T-helper 2 cell treated with Interferon-gamma antibody and Interleukin-4, amounts not matched to agents 5 μg/mL and 100 μg/mL, for 36 hours (primary cell): Measurements from ENCODE around the gene METTL1.
A peak's percentile ranks its signal among the peaks of the same experiment; 100 is the strongest.
"Not testable (repeated sequence)": the region's sequence is repeated elsewhere in the genome, so short reads cannot be mapped to it uniquely, and the experiment has no call there.

Source experiments
- DNase-seq: peaks from one replicate; pipeline ENCODE4 v3.0.0; 2021; ENCODE audit warnings: low spot score
- H3K27ac Mint-ChIP-seq: one replicate; pipeline ENCODE4 v1.8.0; 2021; ENCODE audit warnings: mild to moderate bottlenecking, mixed read lengths
- H3K27me3 Mint-ChIP-seq: one replicate; pipeline ENCODE4 v1.8.0; 2021; ENCODE audit warnings: low read depth, mixed read lengths
- H3K36me3 Mint-ChIP-seq: one replicate; pipeline ENCODE4 v1.8.0; 2021; ENCODE audit warnings: low read depth, mixed read lengths
- H3K4me1 Mint-ChIP-seq: one replicate; pipeline ENCODE4 v1.8.0; 2021; ENCODE audit warnings: low read depth, mixed read lengths
- H3K4me3 Mint-ChIP-seq: one replicate; pipeline ENCODE4 v1.8.0; 2022; ENCODE audit warnings: mild to moderate bottlenecking, moderate library complexity, mixed read lengths
- H3K9me3 Mint-ChIP-seq: one replicate; pipeline ENCODE4 v1.8.0; 2021; ENCODE audit warnings: mixed read lengths

METTL1 gene

GRCh38 chr12:57782243-57782607 is 10.3 kb upstream of the METTL1 start:
- Mint-ChIP-seq H3K27me3 (no peaks in the 10 kb centered on the region), H3K4me1 (peaks cover 16% of the 10 kb centered on the region), H3K36me3 (peaks cover 20% of the 10 kb centered on the region), H3K27ac (peak overlapping the region; percentile 94), H3K4me3 (peak overlapping the region; percentile 96), H3K9me3 (no peaks in the 10 kb centered on the region)
- no peak for DNase-seq

DNA sequence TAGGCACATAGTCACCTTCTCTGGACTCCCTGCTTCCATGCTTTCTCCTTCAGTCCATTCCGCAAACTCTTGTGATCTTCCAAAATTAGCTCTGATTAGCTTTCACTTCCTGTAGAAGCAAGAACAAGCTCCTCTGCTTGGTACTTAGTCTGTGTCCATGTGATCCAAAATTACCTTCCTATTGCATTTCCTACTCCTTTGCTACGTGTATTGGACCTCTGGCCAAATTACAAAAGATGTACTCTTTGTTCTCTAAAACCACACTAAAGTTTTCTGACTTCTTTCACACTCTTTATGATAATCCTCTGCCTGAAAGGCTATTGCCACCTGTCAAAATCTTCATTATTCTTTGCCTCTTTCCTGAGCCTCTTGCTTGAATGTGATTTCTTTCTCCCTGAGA is 9.9 kb upstream of the METTL1 start:
- H3K27ac Mint-ChIP-seq: peak overlapping the region; percentile 76
- no peak for DNase-seq
- H3K9me3 Mint-ChIP-seq: no peaks in the 10 kb centered on the region
- H3K4me3 Mint-ChIP-seq: peak overlapping the region; percentile 96
- peaks cover 18% of the 10 kb centered on the region for H3K36me3 Mint-ChIP-seq
- H3K27me3 Mint-ChIP-seq: no peaks in the 10 kb centered on the region
- H3K4me1 Mint-ChIP-seq: peaks cover 16% of the 10 kb centered on the region

GRCh38 chr12:57781244-57781643 is 9.3 kb upstream of the METTL1 start:
- no peak for DNase-seq
- peaks cover 16% of the 10 kb centered on the region for H3K4me1 Mint-ChIP-seq
- H3K9me3 Mint-ChIP-seq: no peaks in the 10 kb centered on the region
- peak overlapping the region; percentile 76 for H3K27ac Mint-ChIP-seq
- H3K4me3 Mint-ChIP-seq: no peak overlapping the region
- no peaks in the 10 kb centered on the region for H3K27me3 Mint-ChIP-seq
- peaks cover 14% of the 10 kb centered on the region for H3K36me3 Mint-ChIP-seq

DNA sequence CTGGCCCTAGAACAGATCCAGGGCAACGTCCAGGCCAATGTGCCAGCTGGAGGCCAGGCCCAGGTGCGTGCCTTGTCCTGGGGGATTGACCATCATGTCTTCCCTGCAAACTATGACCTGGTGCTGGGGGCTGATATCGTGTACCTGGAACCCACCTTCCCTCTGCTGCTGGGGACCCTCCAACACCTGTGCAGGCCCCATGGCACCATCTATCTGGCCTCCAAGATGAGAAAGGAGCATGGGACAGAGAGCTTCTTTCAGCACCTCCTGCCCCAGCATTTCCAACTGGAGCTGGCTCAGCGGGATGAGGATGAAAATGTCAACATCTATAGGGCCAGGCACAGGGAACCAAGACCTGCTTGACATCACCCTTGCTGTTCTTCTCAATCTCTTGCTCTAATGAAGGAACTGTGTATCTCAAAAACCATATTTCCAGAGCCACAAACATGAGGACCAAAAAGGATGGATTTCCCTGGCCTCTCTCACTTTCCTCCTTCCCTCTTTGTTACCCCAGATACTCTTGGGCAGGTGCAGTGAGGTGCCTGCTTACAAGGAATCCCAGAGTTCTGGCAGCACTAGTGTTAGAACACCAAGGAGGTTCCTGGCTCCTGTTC is 8.5 kb upstream of the METTL1 start:
- Mint-ChIP-seq H3K36me3 (peaks cover 13% of the 10 kb centered on the region), H3K4me3 (no peak overlapping the region), H3K27ac (no peak overlapping the region), H3K27me3 (no peaks in the 10 kb centered on the region), H3K4me1 (peaks cover 18% of the 10 kb centered on the region), H3K9me3 (no peaks in the 10 kb centered on the region)
- no peak for DNase-seq

GRCh38 chr12:57779736-57780135 is 7.8 kb upstream of the METTL1 start:
- H3K36me3 Mint-ChIP-seq: peaks cover 13% of the 10 kb centered on the region
- H3K4me1 Mint-ChIP-seq: peaks cover 18% of the 10 kb centered on the region
- H3K4me3 Mint-ChIP-seq: no peak overlapping the region
- DNase-seq: no peak
- H3K9me3 Mint-ChIP-seq: no peaks in the 10 kb centered on the region
- no peak overlapping the region for H3K27ac Mint-ChIP-seq
- no peaks in the 10 kb centered on the region for H3K27me3 Mint-ChIP-seq

DNA sequence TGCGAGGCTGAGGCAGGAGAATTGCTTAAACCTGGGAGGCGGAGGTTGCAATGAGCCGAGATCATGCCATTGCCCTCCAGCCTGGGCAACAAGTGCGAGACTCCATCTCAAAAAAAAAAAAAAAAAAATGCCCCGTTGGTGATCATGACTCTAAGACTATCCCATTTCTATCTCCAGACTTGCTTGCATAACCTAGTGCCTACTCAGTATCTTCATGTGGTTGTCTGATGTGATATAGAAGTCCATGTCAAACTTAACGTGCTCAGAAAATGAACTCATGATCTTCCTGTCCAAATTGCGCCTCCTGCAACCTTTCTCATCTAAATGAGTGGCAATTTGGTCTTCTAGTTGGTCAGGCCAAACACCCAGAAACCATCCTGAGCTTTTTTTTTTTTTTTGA is 6.0 kb upstream of the METTL1 start:
- H3K27me3 Mint-ChIP-seq: no peaks in the 10 kb centered on the region

DNA sequence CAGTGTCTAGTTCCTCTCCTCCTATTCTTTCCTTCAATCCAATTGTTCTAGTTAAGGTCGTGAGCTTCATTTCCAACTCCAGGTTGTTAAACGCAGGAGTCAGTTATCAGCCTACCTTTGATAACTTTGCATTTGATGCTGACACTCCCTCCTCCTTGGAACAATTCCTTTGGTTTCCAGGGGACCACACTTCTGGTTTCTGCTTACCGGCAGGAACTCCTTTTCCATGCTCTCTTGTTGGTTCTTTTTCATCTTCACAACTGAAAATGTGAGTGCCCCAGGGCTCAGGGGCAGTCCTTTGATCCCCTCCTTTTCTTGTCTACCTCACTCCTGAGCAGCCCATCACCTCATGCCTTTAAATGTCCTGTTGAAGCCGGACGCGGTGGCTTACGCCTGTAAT is 5.5 kb upstream of the METTL1 start:
- Mint-ChIP-seq H3K9me3 (no peaks in the 10 kb centered on the region), H3K36me3 (peaks cover 5% of the 10 kb centered on the region), H3K4me3 (no peak overlapping the region), H3K27ac (no peak overlapping the region), H3K27me3 (no peaks in the 10 kb centered on the region), H3K4me1 (peaks cover 18% of the 10 kb centered on the region)
- no peak for DNase-seq

More for the DNA sequence above, 6.0 kb upstream of the METTL1 start:
- H3K36me3 Mint-ChIP-seq: peaks cover 10% of the 10 kb centered on the region
- no peak overlapping the region for H3K4me3 Mint-ChIP-seq
- no peak for DNase-seq
- H3K27ac Mint-ChIP-seq: no peak overlapping the region
- H3K9me3 Mint-ChIP-seq: no peaks in the 10 kb centered on the region
- peaks cover 18% of the 10 kb centered on the region for H3K4me1 Mint-ChIP-seq

- no peak for DNase-seq
- no peak overlapping the region for H3K4me3 Mint-ChIP-seq
- no peak overlapping the region for H3K27ac Mint-ChIP-seq
- no peaks in the 10 kb centered on the region for H3K27me3 Mint-ChIP-seq
- no peaks in the 10 kb centered on the region for H3K9me3 Mint-ChIP-seq
- H3K36me3 Mint-ChIP-seq: peaks cover 5% of the 10 kb centered on the region
- peaks cover 15% of the 10 kb centered on the region for H3K4me1 Mint-ChIP-seq
These were observed 4.3 kb upstream of the METTL1 start for GRCh38 chr12:57776247-57776587.

DNA sequence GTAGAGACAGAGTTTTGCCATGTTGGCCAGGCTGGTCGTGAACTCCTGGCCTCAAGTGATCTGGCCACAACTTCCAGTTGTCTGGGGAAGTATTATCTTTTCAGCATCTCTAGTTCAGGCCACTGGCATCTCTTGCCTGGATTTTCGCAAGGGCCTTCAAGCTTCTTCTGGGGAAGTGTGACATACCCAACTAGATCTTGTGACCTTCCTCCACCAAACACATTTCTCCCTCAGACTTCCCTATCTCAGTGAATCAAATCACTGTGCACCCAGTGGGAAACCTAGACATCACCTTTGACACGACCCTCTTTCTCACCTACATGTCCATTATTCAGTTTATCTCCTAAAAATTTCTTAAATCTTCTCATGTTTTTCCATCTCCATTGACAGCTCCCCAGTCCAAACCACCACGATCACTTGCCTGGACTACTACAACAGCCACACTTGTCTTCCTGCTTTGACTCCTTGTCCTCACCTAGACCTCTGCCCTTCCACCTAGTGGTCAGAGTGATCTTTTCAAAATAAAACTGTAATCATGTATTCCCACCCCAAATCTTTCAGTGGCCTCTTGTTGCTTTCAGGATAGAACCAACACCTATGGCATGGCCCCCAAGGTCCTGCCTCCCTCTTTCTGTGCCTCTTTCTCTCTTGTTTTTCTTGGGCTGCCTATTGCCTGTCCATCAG is 3.8 kb upstream of the METTL1 start:
- Mint-ChIP-seq H3K27me3 (no peaks in the 10 kb centered on the region), H3K4me3 (no peak overlapping the region), H3K27ac (no peak overlapping the region), H3K36me3 (peaks cover 5% of the 10 kb centered on the region), H3K4me1 (peaks cover 15% of the 10 kb centered on the region), H3K9me3 (no peaks in the 10 kb centered on the region)
- DNase-seq: no peak

GRCh38 chr12:57775044-57775443 is 3.1 kb upstream of the METTL1 start:
- no peak for DNase-seq
- Mint-ChIP-seq H3K27ac (no peak overlapping the region), H3K36me3 (peaks cover 9% of the 10 kb centered on the region), H3K27me3 (no peaks in the 10 kb centered on the region), H3K4me3 (no peak overlapping the region), H3K9me3 (no peaks in the 10 kb centered on the region), H3K4me1 (peaks cover 19% of the 10 kb centered on the region)

- H3K9me3 Mint-ChIP-seq, H3K4me3 Mint-ChIP-seq, DNase-seq, H3K27ac Mint-ChIP-seq, H3K27me3 Mint-ChIP-seq: not testable (repeated sequence)
- H3K36me3 Mint-ChIP-seq: peaks cover 13% of the 10 kb centered on the region
- H3K4me1 Mint-ChIP-seq: peaks cover 20% of the 10 kb centered on the region
These were observed 2.7 kb upstream of the METTL1 start for GRCh38 chr12:57774634-57775033.

DNA sequence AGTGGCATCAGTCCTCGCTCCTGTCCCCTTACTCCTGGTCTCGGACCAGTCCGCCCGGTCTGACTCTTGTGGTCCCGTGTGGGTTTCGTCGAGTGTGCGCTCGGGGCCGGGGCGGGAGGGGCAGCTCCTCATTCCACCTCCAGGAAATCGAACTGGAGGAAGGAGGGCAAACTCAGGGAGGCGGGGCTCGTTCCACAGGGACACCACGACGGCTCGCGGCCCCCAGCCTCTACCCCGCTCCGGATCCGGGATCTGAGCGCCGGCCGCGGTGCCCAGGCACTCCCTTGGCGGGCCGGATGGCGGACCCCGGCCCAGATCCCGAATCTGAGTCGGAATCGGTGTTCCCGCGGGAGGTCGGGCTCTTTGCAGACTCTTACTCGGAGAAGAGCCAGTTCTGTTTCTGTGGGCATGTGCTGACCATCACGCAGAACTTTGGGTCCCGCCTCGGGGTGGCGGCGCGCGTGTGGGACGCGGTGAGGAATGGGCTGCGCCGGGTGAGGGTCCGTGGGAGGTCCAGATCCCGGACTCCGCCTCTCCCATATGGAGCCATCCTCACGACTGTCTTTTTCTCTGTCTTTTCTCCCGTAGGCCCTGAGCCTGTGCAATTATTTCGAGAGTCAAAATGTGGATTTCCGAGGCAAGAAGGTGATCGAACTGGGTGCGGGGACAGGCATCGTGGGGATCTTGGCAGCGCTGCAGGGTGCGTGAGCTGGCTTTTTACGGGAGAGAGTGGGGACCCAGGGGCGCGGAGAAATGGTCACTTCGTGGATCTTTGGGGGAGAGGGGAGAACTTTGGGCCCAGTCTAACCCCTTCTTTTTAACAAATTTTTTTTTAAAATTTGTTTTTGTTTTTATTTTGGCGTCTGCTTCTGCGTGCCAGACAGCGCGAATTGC is 771 bp upstream of the METTL1 start, which contains the start of gene EEF1AKMT3:
EEF1AKMT3 (plus strand) TSS at position 186 of the 894 bp plus-strand sequence; CDS start at position 297, 111 bp downstream.
- no peak for DNase-seq
- Mint-ChIP-seq H3K36me3 (peaks cover 17% of the 10 kb centered on the region), H3K4me3 (peak within 1 kb of the TSS; percentile 99), H3K27me3 (no peaks in the 10 kb centered on the region), H3K27ac (peak within 1 kb of the TSS; percentile 99), H3K9me3 (no peaks in the 10 kb centered on the region), H3K4me1 (peaks cover 20% of the 10 kb centered on the region)

DNA sequence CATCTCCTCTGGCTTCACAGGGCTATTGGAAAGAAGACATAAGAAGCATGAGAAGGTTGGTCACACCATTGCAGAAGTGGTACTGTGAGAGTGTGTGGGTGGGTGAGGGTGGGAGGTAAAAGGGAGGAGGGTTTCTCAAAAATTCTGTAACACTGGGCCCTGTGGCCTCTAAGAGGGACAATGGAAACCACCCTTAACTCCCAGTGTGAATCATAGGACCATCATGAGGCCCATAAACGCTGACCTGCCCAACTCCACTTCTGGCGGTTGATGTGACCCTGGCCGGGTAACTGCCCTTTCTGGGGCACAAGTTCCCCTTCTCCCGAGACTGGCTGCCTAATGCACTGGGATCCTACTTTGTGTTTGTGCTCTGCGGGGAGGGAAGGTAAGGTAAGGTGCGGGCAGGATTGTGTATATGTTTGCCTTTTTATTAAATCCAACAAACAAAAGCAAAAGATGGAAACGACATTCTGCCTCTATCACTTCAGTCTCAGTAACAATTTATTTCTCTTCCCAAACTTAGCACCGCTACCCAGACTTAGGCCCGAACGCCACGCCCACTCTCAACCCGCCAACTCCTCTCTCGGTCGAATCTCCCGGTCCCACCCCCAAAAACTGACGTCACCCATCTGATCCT is 551 bp downstream of the METTL1 start:
- H3K4me3 Mint-ChIP-seq: peak overlapping the region; percentile 99
- peak overlapping the region; percentile 99 for H3K27ac Mint-ChIP-seq
- H3K27me3 Mint-ChIP-seq: peaks cover 6% of the 10 kb centered on the region
- peaks cover 17% of the 10 kb centered on the region for H3K36me3 Mint-ChIP-seq
- peaks cover 25% of the 10 kb centered on the region for H3K4me1 Mint-ChIP-seq
- H3K9me3 Mint-ChIP-seq: no peaks in the 10 kb centered on the region
- peak; percentile 87 for DNase-seq

GRCh38 chr12:57770734-57771133 is 1.2 kb downstream of the METTL1 start:
- Mint-ChIP-seq H3K9me3 (no peaks in the 10 kb centered on the region), H3K4me3 (peak overlapping the region; percentile 33)

More at GRCh38 chr12:57770734-57771133, 1.2 kb downstream of the METTL1 start:
- DNase-seq: no peak
- H3K27ac Mint-ChIP-seq: peak overlapping the region; percentile 9
- H3K36me3 Mint-ChIP-seq: peaks cover 15% of the 10 kb centered on the region
- H3K27me3 Mint-ChIP-seq: peaks cover 9% of the 10 kb centered on the region
- H3K4me1 Mint-ChIP-seq: peaks cover 25% of the 10 kb centered on the region
